Activated naive CD4-positive, alpha-beta T cell treated with anti-CD3 and anti-CD28 coated beads, Interleukin-2, amount 50 U/mL, for 24 hours (primary cell): ENCODE measurements around the gene GALNT16.

ENCODE experiments used
- H3K27ac Mint-ChIP-seq: one replicate; pipeline ENCODE4 v1.8.0; 2021; ENCODE audit warnings: mild to moderate bottlenecking, mixed read lengths
- H3K27me3 Mint-ChIP-seq: one replicate; pipeline ENCODE4 v1.8.0; 2021; ENCODE audit warnings: mixed read lengths
- H3K36me3 Mint-ChIP-seq: one replicate; pipeline ENCODE4 v1.8.0; 2021; ENCODE audit warnings: mixed read lengths
- H3K4me1 Mint-ChIP-seq: one replicate; pipeline ENCODE4 v1.8.0; 2021; ENCODE audit warnings: mixed read lengths
- H3K4me3 Mint-ChIP-seq: one replicate; pipeline ENCODE4 v1.8.0; 2021; ENCODE audit warnings: mild to moderate bottlenecking, mixed read lengths
- H3K9me3 Mint-ChIP-seq: one replicate; pipeline ENCODE4 v1.8.0; 2021; ENCODE audit warnings: mixed read lengths

GALNT16 gene

DNA sequence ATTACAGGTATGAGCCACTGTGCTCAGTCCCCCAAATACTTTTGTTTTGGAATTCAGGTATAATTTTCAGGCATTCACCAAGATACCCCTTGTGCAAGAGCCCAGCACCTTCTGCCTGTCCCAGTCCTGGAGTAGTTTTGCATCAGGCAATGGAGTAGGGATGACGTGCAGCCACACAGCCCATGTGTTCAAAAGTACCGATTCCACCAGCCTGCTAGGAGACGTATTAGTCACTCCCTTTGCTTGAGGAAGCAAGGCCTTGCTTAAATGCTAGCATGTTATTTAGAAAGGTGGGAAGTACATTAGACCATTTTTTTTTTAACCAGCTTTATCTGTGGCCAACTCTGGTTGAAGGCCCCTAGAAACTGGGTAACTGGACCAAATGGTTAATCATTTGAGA, 15.0 kb upstream of the GALNT16 start:
- Mint-ChIP-seq H3K9me3 (no peaks in the 10 kb centered on the region), H3K27me3 (no peaks in the 10 kb centered on the region), H3K36me3 (peaks cover 3% of the 10 kb centered on the region), H3K27ac (no peak overlapping the region), H3K4me3 (no peak overlapping the region), H3K4me1 (peaks cover 4% of the 10 kb centered on the region)

DNA sequence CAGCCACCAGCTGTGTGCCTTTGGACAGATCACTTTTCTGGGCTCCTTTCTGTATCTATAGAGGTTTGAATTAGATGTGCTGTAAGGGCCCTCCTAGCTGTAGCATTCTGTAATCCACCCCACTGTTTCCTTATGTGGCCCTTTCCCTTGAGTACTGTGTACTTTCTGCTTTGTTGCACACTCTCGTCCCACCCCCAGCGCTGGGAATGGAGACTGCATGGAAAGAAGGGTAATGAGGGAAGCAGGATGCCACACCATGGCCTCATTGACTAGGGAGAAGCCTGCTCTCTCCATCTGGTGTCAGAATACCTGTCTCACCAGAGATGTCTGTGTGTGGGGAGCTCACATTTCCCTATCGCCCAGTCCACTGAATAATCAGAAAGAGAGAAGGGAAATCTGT, 13.6 kb upstream of the GALNT16 start:
- Mint-ChIP-seq H3K9me3 (no peaks in the 10 kb centered on the region), H3K27me3 (no peaks in the 10 kb centered on the region), H3K4me3 (no peak overlapping the region), H3K36me3 (peaks cover 1% of the 10 kb centered on the region), H3K27ac (no peak overlapping the region), H3K4me1 (peaks cover 4% of the 10 kb centered on the region)

DNA sequence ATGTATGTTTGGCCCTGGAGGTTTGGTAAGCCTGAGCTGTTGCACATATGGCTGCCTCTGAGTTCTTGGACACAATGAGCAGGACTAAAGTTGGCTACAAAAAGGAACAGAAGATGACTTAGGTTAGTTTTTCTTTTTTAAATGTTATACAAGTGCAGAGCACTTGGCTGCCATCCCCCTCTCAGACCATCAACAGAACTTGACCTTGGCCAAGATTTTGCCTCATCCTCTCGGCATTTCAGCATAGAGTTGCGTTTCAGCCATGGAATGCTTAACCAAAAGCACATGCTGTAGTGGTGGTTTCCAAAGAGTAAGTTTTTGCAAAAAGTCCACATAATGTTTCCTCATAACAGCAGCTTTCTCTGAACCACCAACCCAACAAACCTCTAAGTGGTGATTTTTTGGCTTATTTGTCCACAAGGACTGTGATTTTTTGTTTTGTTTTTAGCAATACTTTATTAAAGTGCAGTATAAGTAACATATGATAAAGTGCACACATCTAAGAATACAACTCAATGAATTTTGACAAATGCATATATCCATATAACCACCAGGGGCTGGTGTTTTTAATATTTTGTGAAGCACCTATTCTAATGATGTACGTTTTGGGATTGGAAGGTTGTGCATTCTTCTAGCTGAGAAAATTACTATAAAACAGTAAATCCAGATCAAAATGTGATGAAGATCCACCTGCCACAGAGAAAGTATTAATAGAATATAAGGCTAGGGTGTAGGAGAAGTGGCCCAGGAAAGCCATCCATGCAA, 12.1 kb upstream of the GALNT16 start:
- Mint-ChIP-seq H3K27ac (no peak overlapping the region), H3K36me3 (no peaks in the 10 kb centered on the region), H3K4me1 (peaks cover under 1% of the 10 kb centered on the region), H3K9me3 (no peaks in the 10 kb centered on the region), H3K27me3 (no peaks in the 10 kb centered on the region), H3K4me3 (no peak overlapping the region)

DNA sequence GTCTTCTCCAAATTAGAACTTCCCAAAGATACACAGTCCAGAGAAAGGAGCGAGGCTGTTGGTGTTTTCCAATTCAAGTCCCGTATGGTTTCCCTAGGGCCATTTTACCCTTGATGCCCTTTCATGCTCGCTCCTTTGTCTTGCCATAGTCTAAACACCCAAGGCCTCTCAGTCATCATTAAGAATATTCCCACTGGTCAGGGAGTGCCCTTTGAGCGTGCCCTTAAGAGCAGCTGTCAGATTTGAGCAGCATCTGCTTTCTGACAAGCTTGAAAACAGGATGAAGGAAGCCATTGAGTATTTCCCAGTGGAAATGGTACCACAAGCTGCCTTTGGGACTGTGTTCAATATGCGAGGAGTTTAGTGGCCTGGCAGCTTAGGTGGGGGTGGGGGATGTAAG, 10.4 kb upstream of the GALNT16 start:
- Mint-ChIP-seq H3K9me3 (no peaks in the 10 kb centered on the region), H3K36me3 (no peaks in the 10 kb centered on the region), H3K27me3 (peaks cover 3% of the 10 kb centered on the region), H3K4me3 (no peak overlapping the region), H3K4me1 (no peaks in the 10 kb centered on the region), H3K27ac (no peak overlapping the region)

DNA sequence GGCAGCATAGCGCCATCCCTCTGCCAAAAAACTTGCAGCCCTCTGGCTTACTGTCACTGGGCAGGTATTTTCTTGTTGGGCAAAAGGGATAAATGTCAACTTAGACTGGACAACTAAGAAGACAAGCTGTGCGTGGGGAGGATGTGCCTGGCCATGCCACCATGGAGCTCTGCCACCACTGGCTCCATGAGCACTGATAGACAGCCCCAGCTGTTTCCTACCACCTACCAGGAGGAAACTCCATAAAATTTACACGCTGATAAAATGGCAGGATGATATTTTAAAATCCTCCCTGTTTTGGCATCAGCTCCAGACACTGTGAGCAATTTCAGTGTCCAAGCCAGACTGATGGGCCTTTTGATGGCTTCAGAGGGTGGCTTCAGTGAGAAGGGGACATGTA, 7.1 kb upstream of the GALNT16 start:
- Mint-ChIP-seq H3K9me3 (no peaks in the 10 kb centered on the region), H3K4me1 (no peaks in the 10 kb centered on the region), H3K4me3 (no peak overlapping the region), H3K27me3 (peaks cover 6% of the 10 kb centered on the region), H3K27ac (no peak overlapping the region), H3K36me3 (no peaks in the 10 kb centered on the region)

DNA sequence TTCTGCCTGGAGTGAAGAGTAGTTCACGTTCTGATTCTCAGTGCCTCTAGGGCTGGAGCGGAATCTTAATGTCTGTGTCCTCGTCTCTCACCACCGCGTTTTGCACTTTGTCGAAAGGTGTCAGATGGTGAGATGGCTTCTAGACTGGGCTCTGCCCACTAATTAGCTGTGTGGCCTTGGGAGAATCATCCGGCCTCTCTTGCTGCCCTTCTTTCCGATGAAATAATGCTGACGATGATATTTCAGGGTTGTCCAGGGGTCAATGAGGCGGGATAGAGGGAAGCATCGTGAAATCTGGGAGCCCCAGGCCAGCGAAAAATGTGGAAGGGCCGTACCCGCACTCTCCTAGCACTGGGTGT, 811 bp upstream of the GALNT16 start:
- Mint-ChIP-seq H3K4me1 (peaks cover 9% of the 10 kb centered on the region), H3K27ac (no peak overlapping the region), H3K27me3 (peaks cover 31% of the 10 kb centered on the region), H3K9me3 (no peaks in the 10 kb centered on the region), H3K4me3 (peak overlapping the region; percentile 33), H3K36me3 (peaks cover 3% of the 10 kb centered on the region)

DNA sequence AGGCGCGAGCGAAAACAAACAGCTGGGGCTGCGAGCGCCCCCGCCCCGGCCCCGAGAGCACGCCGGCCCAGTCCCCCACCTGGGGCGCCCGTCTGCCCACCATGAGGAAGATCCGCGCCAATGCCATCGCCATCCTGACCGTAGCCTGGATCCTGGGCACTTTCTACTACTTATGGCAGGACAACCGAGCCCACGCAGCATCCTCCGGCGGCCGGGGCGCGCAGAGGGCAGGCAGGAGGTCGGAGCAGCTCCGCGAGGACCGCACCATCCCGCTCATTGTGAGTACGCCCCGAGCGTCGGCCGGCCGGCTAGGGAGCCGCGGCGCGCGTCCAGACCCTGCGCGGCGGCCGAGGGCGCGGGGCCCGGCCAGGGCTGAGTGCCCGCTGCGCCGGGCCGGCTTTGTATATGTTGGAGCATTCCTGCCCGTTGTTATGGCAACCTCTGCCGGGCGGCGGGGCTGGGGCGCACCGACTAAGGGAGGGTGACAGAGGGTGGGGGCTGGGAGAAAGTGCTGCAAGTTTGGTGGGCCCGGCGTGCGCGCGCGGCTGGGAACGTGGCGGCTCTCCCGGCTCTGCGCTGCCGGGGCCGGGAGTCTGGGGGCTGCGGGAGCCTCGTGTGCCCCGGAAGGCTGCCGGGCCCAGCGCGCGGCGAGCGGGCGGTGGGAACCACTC, 367 bp downstream of the GALNT16 start:
- Mint-ChIP-seq H3K27me3 (peaks cover 34% of the 10 kb centered on the region), H3K27ac (no peak overlapping the region), H3K9me3 (no peaks in the 10 kb centered on the region), H3K36me3 (peaks cover 3% of the 10 kb centered on the region), H3K4me1 (peaks cover 9% of the 10 kb centered on the region), H3K4me3 (no peak overlapping the region)

DNA sequence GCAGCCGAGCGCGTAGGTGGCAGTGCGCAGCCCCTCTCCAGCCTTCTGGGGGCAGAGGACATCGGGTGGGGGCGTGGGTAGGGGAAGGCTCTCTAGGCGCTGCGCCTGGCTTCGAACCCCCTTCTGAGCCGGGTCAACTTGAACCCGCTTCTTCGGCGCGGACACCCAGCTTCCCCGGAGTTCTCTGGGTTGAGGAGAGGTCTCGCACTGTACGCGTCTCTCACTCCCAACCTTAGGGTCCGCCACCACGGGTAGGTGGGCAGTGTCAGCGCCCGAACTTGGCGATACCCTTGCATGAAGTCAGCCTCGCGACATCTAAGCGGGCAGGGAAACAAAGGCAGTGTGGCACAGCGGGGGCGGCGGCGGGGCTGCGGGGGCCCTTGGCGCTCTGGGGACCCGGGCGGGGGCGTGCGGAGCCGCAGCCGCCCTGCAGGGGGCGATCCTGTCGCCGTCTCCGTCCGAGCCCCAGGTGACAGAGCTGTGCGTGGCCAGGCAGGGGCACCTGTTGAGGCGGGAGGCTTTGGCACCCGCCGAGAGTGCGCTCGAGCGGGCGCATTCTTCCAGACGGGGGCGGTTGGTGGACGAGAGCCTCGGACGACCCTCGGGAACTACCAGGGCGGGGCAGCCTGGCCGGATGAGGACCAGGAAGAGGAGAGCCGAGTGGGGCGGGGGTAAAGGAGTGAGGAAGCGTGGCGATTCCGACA, 1.1 kb downstream of the GALNT16 start:
- H3K27me3 Mint-ChIP-seq = peaks cover 33% of the 10 kb centered on the region
- H3K4me3 Mint-ChIP-seq = peak overlapping the region; percentile 51
- no peaks in the 10 kb centered on the region for H3K9me3 Mint-ChIP-seq
- peaks cover 9% of the 10 kb centered on the region for H3K4me1 Mint-ChIP-seq
- H3K27ac Mint-ChIP-seq = no peak overlapping the region
- H3K36me3 Mint-ChIP-seq = peaks cover 3% of the 10 kb centered on the region

DNA sequence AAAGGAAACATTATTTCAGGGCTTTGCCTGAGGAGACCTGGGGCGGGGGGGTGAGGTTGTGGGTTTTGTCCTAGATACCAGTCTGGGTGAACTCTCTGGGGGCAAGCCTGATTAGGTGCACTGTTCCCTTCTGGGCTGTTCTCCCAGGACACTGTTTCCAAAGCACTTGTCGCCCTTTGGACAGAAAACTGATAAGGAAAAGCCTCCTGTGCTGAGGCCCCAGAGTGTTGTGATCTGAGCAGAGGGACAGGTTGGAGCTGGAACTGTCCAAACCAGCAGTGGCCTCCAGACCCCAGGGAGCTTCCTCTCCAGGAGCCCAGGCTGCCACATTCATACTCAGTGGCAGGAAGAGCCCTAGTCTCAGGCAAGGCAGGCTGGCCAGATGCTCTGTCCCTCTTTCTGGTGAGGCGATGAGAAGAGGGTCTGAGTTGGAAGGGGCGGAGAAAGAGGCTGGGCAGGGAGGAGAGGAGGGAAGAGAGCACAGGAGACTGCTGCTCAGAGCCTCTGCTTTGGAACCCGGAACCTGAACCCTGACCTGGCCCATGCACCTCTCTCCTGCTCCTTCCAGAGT, 1.9 kb downstream of the GALNT16 start:
- H3K4me3 Mint-ChIP-seq = peak overlapping the region; percentile 51
- H3K27me3 Mint-ChIP-seq = peaks cover 33% of the 10 kb centered on the region
- H3K9me3 Mint-ChIP-seq = no peaks in the 10 kb centered on the region
- no peak overlapping the region for H3K27ac Mint-ChIP-seq
- peaks cover 3% of the 10 kb centered on the region for H3K36me3 Mint-ChIP-seq
- peaks cover 9% of the 10 kb centered on the region for H3K4me1 Mint-ChIP-seq

DNA sequence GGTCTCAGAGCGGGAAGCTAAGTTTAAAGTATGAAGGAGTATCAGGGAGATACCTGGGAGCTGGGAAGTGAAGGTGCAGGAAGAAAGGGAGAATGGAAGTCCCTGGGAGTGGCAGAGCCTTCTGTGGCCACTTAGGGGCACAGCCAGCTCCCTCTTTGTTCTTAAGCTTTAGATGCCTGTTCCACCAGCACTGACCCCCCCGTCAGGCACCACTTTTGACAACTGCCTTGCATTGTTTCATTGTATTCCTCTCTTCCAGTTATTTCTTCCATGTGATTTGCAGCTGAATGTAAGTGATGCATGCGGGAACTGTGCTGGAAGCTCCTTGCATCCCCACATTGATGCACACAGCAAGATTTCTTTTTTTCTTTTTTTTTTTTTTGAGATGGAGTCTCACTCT, 2.6 kb downstream of the GALNT16 start:
- Mint-ChIP-seq H3K27ac (no peak overlapping the region), H3K27me3 (peaks cover 35% of the 10 kb centered on the region), H3K9me3 (no peaks in the 10 kb centered on the region), H3K4me1 (peaks cover 9% of the 10 kb centered on the region), H3K4me3 (no peak overlapping the region), H3K36me3 (peaks cover 3% of the 10 kb centered on the region)

DNA sequence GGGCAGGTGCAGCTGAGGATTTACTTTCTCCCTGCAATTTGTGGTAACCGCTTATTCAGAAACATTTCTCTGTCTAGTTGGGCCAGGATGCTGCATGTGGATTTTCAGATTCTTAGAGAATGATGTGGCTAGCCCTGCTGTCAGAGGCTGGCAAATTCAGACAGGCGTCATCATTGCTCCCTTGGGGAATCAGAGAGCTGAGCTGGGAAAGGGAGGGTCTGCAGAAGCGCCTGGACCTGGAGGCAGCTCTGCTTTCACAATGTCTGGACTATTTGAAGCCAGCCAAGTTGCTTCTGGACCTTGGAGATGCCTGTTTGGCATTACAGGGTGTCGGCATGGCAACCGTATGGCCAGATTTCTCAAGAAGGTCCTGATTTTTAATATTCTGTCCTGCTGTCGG, 3.4 kb downstream of the GALNT16 start:
- Mint-ChIP-seq H3K4me1 (peaks cover 9% of the 10 kb centered on the region), H3K27ac (no peak overlapping the region), H3K4me3 (no peak overlapping the region), H3K36me3 (peaks cover 3% of the 10 kb centered on the region), H3K27me3 (peaks cover 29% of the 10 kb centered on the region), H3K9me3 (no peaks in the 10 kb centered on the region)

DNA sequence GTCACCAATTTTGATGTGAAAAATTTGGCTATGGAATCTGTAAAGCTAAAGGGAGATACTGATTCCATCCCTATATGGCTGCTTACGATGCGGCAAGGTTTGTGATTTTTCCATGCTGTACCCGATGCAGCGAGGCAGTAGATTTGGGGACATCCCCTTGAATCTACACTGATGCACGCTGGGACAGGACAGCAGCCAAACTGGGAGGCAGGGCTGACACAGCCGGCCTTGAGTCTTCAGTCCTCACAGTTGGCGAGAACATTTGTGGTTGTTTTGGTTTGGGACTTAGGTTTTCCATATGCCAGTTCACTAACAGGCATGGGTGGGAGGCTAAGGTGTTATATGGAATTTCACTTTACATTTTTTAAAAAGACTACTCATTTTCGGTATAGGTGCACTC, 3.8 kb downstream of the GALNT16 start:
- H3K4me3 Mint-ChIP-seq = no peak overlapping the region
- peaks cover 26% of the 10 kb centered on the region for H3K27me3 Mint-ChIP-seq
- H3K4me1 Mint-ChIP-seq = peaks cover 9% of the 10 kb centered on the region
- H3K27ac Mint-ChIP-seq = no peak overlapping the region
- H3K36me3 Mint-ChIP-seq = peaks cover 3% of the 10 kb centered on the region
- no peaks in the 10 kb centered on the region for H3K9me3 Mint-ChIP-seq

DNA sequence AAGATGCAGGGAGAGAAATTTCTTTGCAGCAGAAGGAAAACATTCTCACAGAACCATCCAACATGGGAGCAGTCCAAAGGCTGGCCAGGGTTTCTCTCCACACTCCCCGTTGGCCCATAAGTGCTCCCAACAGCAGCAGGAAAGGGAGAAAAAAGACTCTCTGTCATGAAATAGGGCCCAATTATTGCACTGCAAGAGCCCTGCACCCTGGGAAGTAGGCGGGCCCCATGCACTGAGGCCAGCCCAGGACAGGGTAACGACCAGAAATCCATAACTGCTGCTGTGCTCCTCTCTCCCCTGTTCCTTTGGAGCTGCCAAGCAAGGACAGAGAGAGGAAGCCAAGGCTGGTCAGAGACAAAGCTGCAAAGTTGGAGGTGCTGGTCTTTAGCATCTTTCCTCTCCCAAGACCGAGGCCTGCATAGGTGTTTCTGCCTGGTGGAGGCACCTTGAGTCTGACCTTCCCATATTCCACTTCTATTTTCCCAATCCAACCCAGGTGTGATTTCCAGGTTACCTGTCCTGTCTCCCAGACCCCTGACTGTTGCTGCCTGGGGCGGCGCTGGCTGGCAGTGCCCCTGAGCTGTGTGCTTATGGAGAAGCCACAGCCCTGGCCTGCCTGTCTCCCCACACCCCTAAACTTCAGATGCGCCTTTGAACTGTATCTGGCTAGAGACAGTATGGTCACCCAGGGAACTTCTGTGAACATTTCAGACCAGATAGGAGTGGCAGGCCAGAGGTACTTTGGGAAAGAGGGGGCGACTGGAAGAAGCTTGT, 6.8 kb downstream of the GALNT16 start:
- peaks cover 16% of the 10 kb centered on the region for H3K27me3 Mint-ChIP-seq
- no peaks in the 10 kb centered on the region for H3K9me3 Mint-ChIP-seq
- H3K4me1 Mint-ChIP-seq = no peaks in the 10 kb centered on the region
- H3K4me3 Mint-ChIP-seq = no peak overlapping the region
- no peak overlapping the region for H3K27ac Mint-ChIP-seq
- H3K36me3 Mint-ChIP-seq = no peaks in the 10 kb centered on the region

DNA sequence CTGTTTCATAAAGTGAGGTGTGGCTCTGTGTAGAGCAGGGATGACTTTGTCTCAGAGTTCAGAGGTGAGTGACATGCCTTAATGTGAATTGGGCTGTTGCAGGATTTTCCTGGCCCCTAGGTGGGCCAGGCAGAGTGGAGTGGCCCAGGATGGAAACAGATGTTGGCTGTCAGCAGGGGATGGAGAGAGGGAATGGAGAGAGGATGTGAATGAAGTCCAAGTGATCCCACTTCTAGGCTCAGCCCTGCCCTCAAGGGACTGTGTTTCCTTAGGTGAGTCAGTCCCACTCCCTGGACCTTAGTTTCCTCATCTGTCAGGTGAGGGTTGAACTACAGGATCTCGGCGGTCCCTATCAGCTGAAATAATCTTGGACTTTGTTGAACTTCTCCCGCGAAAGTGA, 7.5 kb downstream of the GALNT16 start:
- Mint-ChIP-seq H3K27me3 (peaks cover 10% of the 10 kb centered on the region), H3K4me3 (no peak overlapping the region), H3K27ac (no peak overlapping the region), H3K36me3 (no peaks in the 10 kb centered on the region), H3K4me1 (no peaks in the 10 kb centered on the region), H3K9me3 (no peaks in the 10 kb centered on the region)

DNA sequence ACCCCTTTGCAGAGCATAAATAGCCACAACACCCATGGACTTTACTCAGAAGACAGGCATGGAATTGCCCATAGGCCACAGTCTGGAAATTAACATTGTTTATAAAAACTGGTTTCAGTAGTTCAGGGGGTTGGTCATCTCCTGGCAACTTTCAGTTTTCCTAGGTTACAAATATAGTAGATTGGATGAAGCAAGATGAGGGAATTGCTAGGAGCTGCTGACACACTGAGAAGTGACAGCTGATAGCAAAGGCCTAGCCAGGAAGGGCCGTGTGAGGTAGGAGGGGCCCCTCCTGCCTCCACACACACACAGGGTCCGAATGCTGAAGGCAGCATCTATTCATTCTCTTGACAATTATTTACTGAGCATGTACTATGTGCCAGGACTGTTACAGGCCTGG, 8.3 kb downstream of the GALNT16 start:
- Mint-ChIP-seq H3K4me1 (no peaks in the 10 kb centered on the region), H3K27ac (no peak overlapping the region), H3K4me3 (no peak overlapping the region), H3K27me3 (peaks cover 8% of the 10 kb centered on the region), H3K9me3 (no peaks in the 10 kb centered on the region), H3K36me3 (no peaks in the 10 kb centered on the region)
